ENCODE measurements around the gene CAPN11.

CAPN11 gene

GRCh38 chr6:44158770-44159228, at the start of gene CAPN11:
Gene CAPN11, plus strand, starts transcription at chr6:44158820. Its CDS starts 29 bp downstream, at chr6:44158849.
- no peak for DNase-seq (ENCODE audit: low read depth)

- DNase-seq (ENCODE audit: low read depth), result no peak
Observed at GRCh38 chr6:44109212-44109611, 49.4 kb upstream of the CAPN11 start.

- DNase-seq (ENCODE audit: low read depth), result no peak
Observed at GRCh38 chr6:44110005-44110676, 48.5 kb upstream of the CAPN11 start.

GRCh38 chr6:44110966-44111365, 47.7 kb upstream of the CAPN11 start:
- no peak for DNase-seq (ENCODE audit: low read depth)

- DNase-seq (ENCODE audit: low read depth), result no peak
Observed at GRCh38 chr6:44111434-44112417, 46.9 kb upstream of the CAPN11 start.

- no peak for DNase-seq (ENCODE audit: low read depth)
Observed at GRCh38 chr6:44113414-44113813, 45.2 kb upstream of the CAPN11 start.

GRCh38 chr6:44115866-44116265, 42.8 kb upstream of the CAPN11 start:
- DNase-seq (ENCODE audit: low read depth), result no peak

- DNase-seq (ENCODE audit: low read depth), result no peak
Observed at GRCh38 chr6:44116641-44117382, 41.8 kb upstream of the CAPN11 start.

GRCh38 chr6:44117397-44118128, 41.1 kb upstream of the CAPN11 start:
- DNase-seq (ENCODE audit: low read depth), result no peak

- no peak for DNase-seq (ENCODE audit: low read depth)
Observed at GRCh38 chr6:44119704-44120262, 38.8 kb upstream of the CAPN11 start.

GRCh38 chr6:44120692-44121443, 37.8 kb upstream of the CAPN11 start:
- no peak for DNase-seq (ENCODE audit: low read depth)

- no peak for DNase-seq (ENCODE audit: low read depth)
Observed at GRCh38 chr6:44122801-44123200, 35.8 kb upstream of the CAPN11 start.

GRCh38 chr6:44123544-44123943, 35.1 kb upstream of the CAPN11 start:
- DNase-seq (ENCODE audit: low read depth), result no peak

GRCh38 chr6:44126320-44127149, 32.1 kb upstream of the CAPN11 start:
- peak; percentile 80 for DNase-seq (ENCODE audit: low read depth)

GRCh38 chr6:44127186-44128019, 31.2 kb upstream of the CAPN11 start, which contains the start of the genes MRPL14 and TMEM63B:
Gene MRPL14, minus strand, starts transcription at chr6:44127452. Its CDS starts 10,841 bp downstream, at chr6:44116611.
Gene TMEM63B, plus strand, starts transcription at chr6:44127554. Its CDS starts 7,031 bp downstream, at chr6:44134585.
- peak; percentile 91 for DNase-seq (ENCODE audit: low read depth)

- no peak for DNase-seq (ENCODE audit: low read depth)
Observed at GRCh38 chr6:44128020-44128917, 30.4 kb upstream of the CAPN11 start.

GRCh38 chr6:44129841-44130322, 28.7 kb upstream of the CAPN11 start:
- DNase-seq (ENCODE audit: low read depth), result no peak

All from activated T-cell treated with anti-CD3 and anti-CD28 coated beads for 48 hours (primary cell).